ENCODE data around the gene SFXN4. TPM values are rescaled to one million over a fixed set of nuclear protein-coding genes. Genes with fewer than 3 reads are reported as not detected.
"Not testable (repeated sequence)": the region's sequence is repeated elsewhere in the genome, so short reads cannot be mapped to it uniquely, and the experiment has no call there.

SFXN4 gene
- total RNA-seq, 1 donor from 2014 or later = 18.5 TPM

- DNase-seq (ENCODE audit: low spot score) = no peak
Observed at GRCh38 chr10:119190954-119191785, 25.7 kb upstream of the SFXN4 start.

- DNase-seq (ENCODE audit: low spot score) = no peak
Observed at GRCh38 chr10:119190353-119190752, 24.8 kb upstream of the SFXN4 start.

DNA sequence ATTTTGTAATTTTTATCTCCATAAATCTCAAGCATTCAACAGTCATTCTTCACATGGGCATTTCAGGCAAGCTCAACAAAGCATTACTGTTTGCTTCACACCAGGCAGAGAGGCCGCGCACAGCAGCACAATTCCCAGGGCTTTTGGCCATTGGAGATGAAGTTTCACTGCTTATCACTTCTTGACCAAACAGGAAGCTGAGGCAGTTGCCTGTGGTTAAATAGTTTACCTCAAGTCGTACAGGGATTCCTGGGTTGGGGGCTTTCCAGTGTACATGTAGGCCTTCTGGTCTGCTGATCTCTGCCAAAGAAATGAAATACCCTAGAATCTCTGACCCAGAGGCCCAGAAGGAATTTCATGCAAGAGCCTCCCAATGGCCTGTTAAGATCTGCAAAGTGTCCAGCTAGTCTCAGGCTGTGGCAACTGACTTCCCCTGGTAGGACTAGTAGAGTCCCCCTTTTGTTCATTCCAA, 24.3 kb upstream of the SFXN4 start:
- DNase-seq (ENCODE audit: low spot score) = peak; percentile 35

- DNase-seq (ENCODE audit: low spot score) = no peak
Observed at GRCh38 chr10:119183664-119184412, 18.3 kb upstream of the SFXN4 start.

DNA sequence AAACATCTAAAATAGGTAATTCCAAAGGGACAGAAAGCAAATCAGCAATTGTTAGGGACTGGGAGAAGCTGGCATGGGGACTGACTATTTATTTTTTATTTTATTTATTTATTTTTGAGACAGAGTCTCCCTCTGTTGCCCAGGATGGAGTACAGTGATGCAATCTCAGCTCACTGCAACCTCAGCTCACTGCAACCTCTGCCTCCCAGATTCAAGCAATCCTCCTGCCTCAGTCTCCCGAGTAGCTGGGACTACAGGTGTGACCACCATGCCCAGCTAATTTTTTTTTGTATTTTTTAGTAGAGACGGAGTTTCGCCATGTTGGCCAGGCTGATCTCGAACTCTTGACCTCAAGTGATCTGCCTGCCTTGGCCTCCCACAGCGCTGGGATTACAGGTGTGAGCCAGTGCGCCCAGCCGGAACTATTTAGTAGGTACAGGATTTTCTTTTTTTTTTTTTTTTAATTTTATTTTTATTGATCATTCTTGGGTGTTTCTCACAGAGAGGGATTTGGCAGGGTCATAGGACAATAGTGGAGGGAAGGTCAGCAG, 15.4 kb upstream of the SFXN4 start:
- DNase-seq (ENCODE audit: low spot score) = not testable (repeated sequence)

GRCh38 chr10:119178372-119179119, 13.0 kb upstream of the SFXN4 start, which contains the start of gene PRDX3:
Gene PRDX3, minus strand, starts transcription at chr10:119178812. Its CDS starts 22 bp downstream, at chr10:119178790.
- DNase-seq (ENCODE audit: low spot score) = peak; percentile 96

DNA sequence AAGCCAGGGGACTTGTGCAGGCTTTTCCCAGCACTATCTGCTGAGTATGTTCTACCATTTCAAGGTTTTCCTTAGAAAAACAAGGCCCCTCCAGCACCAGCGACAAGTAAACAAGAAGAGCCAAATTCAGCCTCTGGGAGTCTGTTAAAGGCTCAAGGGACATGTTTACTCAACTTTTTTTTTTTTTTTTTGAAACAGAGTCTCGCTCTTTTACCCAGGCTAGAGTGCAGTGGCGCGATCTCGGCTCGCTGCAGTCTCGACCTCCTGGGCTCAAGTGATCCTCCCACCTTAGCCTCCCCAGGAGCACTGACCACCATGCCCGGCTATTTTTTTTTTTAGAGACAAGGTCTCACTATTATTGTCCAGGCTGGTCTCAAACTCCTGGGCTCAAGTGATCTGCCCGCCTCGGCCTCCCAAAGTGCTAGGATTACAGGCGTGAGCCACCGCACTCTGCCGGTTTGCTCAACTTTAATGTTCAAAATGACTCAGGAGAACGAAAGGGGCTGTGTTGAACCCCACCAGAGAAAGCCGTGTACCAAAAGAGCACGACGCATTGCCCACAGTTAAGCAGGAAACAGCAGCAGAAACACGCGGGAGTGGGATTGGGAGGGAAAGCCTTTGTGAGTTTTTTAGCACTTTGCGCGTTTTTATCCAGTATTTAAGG, 12.3 kb upstream of the SFXN4 start:
- DNase-seq (ENCODE audit: low spot score) = no peak

- no peak for DNase-seq (ENCODE audit: low spot score)
Observed at GRCh38 chr10:119176166-119176565, 10.7 kb upstream of the SFXN4 start.

DNA sequence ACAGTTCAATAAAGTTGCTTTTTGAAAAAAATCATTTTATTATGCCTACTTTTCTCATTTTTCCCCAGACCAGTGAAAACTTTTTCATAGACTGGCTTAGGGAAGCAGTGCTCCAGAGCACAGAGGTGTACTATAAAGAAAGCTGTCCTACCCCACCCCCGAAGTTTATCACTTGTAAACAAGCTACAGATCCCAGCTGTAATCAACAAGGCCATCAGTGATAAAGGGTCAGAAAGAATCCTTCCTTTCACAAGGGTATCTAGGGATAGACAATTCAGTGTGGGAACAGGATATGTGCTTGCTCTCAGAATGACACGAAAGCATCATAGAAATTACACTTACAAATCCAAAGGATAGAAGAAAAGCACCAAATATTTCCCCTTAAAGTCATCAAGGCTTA, 8.6 kb upstream of the SFXN4 start:
- no peak for DNase-seq (ENCODE audit: low spot score)

DNA sequence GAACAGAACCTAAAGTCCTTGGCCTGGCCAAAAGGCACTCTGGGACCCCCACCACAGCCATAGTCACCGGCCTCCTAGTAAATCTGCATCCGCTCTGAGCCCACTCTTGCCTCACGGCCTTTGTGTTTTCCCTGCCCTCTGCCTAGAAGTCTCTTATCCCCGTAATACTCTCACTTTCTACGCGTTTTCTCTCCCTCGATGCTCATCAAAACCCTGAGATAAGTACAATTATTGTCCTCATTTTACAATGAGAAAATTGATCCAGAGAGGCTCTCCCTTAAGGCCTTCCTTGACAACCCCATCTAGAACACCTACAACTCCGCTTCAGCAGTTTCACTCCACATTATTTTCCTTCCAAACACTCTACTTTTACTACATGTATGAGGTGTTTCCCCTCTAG, 1.5 kb upstream of the SFXN4 start:
- DNase-seq (ENCODE audit: low spot score) = no peak

- DNase-seq (ENCODE audit: low spot score) = no peak
Observed at GRCh38 chr10:119166564-119166963, 1.1 kb upstream of the SFXN4 start.

DNA sequence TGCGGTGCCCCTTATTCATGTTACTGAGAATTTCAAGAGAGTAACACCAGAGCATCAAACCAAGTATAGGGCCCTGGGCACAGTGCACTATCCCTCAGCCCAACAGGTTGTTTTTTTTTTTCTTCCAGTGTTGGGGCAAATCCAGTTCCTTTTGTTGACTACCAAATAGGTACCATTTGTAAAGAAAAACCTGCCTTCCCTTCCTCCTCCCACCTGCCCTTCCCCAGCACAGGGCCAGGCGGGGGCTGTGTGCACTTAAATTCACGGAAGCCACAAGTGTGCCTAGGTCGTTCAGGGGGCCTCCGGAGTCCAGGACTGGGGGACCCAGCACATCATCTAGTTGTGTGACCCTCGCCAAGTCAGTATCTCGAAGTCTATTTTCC, 595 bp upstream of the SFXN4 start:
- no peak for DNase-seq (ENCODE audit: low spot score)

DNA sequence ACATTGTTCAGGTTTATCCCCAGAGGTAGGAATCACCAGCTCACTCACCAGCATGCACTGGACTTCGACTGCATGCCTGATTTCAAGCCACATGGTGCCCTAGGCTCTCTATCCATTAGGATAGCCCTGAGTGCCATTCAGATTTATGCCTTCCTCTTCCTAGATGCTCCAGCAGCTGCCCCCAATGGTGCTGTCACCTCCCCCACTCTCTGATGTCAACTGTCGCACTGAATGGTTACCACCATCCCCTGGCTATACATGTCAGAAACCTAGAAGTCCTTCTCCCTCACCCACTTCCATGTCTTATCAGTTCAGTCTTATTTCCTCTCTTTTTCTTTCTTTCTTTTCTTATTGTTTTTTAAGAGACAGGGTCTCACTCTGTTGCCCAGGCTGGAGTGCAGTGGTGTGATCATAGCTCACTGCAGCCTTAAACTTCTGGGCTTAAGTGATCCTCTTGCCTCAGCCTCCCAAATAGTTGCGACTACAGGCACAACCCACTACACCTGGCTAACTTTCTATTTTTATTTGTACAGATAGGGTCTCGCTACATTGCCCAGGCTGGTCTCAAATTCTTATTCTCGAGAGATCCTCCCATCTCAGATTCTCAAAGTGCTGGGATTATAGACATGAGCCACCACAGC, 2.9 kb downstream of the SFXN4 start:
- no peak for DNase-seq (ENCODE audit: low spot score)

DNA sequence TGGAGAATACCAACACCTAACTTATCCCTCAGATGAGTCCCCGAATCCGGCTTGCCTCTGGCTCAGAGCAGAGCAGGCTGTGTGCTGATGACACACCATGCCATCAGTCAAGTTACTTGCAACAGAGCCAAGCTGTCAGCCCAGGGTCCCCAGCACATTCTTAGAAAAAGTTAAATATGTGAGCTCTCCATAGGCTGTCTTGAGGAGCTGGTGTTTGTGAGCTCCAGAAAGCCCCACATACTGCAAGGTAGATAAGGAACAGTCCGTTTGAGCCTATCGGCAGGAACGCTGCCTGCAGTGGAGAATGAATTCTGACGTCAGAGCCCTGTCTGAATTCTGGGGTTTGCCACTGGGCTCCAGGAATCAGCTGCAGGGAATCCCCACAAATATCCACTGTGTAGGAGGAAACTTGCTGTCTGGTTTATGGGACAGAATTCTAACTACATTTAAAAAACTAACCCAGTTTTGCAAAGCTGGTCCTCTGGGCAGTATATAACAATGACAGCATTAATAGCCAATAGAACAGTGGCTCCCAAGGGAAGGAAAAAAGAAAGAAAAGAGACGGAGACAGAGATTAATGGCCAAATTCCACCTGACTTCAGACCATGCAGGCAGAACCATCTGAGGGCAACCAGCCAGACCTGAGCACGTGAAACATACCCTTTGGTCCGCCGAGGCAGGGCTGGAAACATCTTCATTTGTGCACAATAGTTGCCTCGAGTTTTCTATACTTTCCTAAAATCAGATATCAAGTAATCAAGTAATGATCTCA, 3.6 kb downstream of the SFXN4 start:
- peak; percentile 55 for DNase-seq (ENCODE audit: low spot score)

- DNase-seq (ENCODE audit: low spot score) = peak; percentile 41
Observed at GRCh38 chr10:119159332-119159731, 6.2 kb downstream of the SFXN4 start.

GRCh38 chr10:119153661-119154060, 11.9 kb downstream of the SFXN4 start:
- DNase-seq (ENCODE audit: low spot score) = peak; percentile 60

DNA sequence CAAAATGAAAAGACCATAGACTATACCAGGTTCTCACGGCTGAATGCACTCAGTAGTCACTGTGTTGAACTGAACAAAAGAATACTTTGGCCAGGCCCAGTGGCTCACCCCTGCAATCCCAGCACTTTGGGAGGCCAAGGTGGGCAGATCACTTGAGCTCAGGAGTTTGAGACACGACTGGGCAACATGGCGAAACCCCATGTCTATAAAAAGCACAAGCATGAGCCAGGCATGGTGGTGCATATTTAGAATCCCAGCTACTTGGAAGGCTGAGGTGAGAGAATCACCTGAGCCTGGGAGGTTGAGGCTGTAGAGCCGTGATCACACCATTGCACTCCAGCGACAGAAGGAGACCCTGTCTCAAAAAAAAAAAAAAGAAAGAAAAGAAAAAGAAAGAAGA, 12.5 kb downstream of the SFXN4 start:
- DNase-seq (ENCODE audit: low spot score) = peak; percentile 8

DNA sequence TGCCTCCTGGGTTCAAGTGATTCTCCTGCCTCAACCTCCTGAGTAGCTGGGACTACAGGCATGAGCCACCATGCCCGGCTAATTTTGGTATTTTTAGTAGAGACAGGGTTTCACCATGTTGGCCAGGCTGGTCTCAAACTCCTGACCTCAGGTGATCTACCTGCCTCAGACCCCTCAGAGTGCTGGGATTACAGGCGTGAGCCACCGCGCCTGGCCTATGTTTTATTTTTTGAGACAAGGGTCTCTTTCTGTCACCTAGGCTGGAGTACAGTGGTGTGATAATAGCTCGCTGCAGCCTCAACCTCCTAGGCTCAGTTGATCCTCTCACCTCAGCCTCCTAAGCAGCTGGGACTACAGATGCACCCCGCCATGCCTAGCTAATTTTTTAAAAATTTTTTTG, 13.9 kb downstream of the SFXN4 start:
- peak; percentile 62 for DNase-seq (ENCODE audit: low spot score)

- peak; percentile 47 for DNase-seq (ENCODE audit: low spot score)
Observed at GRCh38 chr10:119149729-119150128, 15.8 kb downstream of the SFXN4 start.
